SHP77 treated with DMSO at 0.1 percent for 48 hours (cell line): ENCODE data around the gene TUFT1.
"Not testable (repeated sequence)": the region's sequence is repeated elsewhere in the genome, so short reads cannot be mapped to it uniquely, and the experiment has no call there.

Experiments
- DNase-seq: peaks from one replicate; lab custom pipeline; 2025; lab: John Stamatoyannopoulos, UW

The TUFT1 gene

GRCh38 chr1:151512801-151513625 is 27.1 kb upstream of the TUFT1 start:
- no peak for DNase-seq

- DNase-seq = no peak
These were observed 26.4 kb upstream of the TUFT1 start for GRCh38 chr1:151513626-151514121.

- no peak for DNase-seq
These were observed 25.7 kb upstream of the TUFT1 start for GRCh38 chr1:151514366-151514765.

- no peak for DNase-seq
These were observed 24.8 kb upstream of the TUFT1 start for GRCh38 chr1:151515265-151515664.

- DNase-seq = no peak
These were observed 24.0 kb upstream of the TUFT1 start for GRCh38 chr1:151516031-151516511.

- no peak for DNase-seq
These were observed 21.7 kb upstream of the TUFT1 start for GRCh38 chr1:151518431-151518830.

GRCh38 chr1:151518936-151519335 is 21.2 kb upstream of the TUFT1 start:
- no peak for DNase-seq

- no peak for DNase-seq
These were observed 20.4 kb upstream of the TUFT1 start for GRCh38 chr1:151519667-151520066.

- no peak for DNase-seq
These were observed 19.8 kb upstream of the TUFT1 start for GRCh38 chr1:151520359-151520758.

GRCh38 chr1:151522427-151522826 is 17.7 kb upstream of the TUFT1 start:
- DNase-seq = not testable (repeated sequence)

- DNase-seq = no peak
These were observed 16.8 kb upstream of the TUFT1 start for GRCh38 chr1:151523326-151523725.

- DNase-seq = no peak
These were observed 15.4 kb upstream of the TUFT1 start for GRCh38 chr1:151524736-151525135.

GRCh38 chr1:151526735-151527525 is 13.2 kb upstream of the TUFT1 start:
- no peak for DNase-seq

GRCh38 chr1:151529211-151529702 is 10.9 kb upstream of the TUFT1 start:
- DNase-seq = no peak

- DNase-seq = no peak
These were observed 10.3 kb upstream of the TUFT1 start for GRCh38 chr1:151529781-151530180.

GRCh38 chr1:151530461-151530860 is 9.6 kb upstream of the TUFT1 start:
- DNase-seq = no peak

- DNase-seq = no peak
These were observed 6.2 kb upstream of the TUFT1 start for GRCh38 chr1:151533870-151534269.

GRCh38 chr1:151534662-151535278 is 5.3 kb upstream of the TUFT1 start:
- peak; percentile 68 for DNase-seq

- DNase-seq = no peak
These were observed 4.5 kb upstream of the TUFT1 start for GRCh38 chr1:151535326-151536271.

GRCh38 chr1:151536499-151536898 is 3.6 kb upstream of the TUFT1 start:
- DNase-seq = no peak

GRCh38 chr1:151537112-151537511 is 3.0 kb upstream of the TUFT1 start:
- no peak for DNase-seq
